Measurements from ENCODE around the gene CCDC93.
A peak's percentile ranks its signal among the peaks of the same experiment; 100 is the strongest.

- peak in 2 of 4 donors; percentile 16 to 20 for TF ChIP-seq CTCF (IDR thresholded peaks at IDR 0.05)
- TF ChIP-seq POLR2A (IDR thresholded peaks at IDR 0.05) = no peak
Measured at GRCh38 chr2:118013221-118013723, 598 bp downstream of the CCDC93 start.
